ENCODE results near the gene ANO1. TPM values are rescaled to one million over a fixed set of nuclear protein-coding genes. Genes with fewer than 3 reads are reported as not detected.
A peak's percentile ranks its signal among the peaks of the same experiment; 100 is the strongest.

ANO1 gene
- total RNA-seq, 1 donor from 2014 or later: 9.0 TPM

GRCh38 chr11:70220136-70220535 is 142.0 kb downstream of the ANO1 start:
- Histone ChIP-seq H3K9me3 (no peaks in the 10 kb centered on the region), H3K27me3 (ENCODE audit: low read depth) (no peaks in the 10 kb centered on the region), H3K36me3 (no peaks in the 10 kb centered on the region), H3K4me1 (no peaks in the 10 kb centered on the region), H3K4me3 (no peak overlapping the region), H3K27ac (no peak overlapping the region)
- no peak for TF ChIP-seq CTCF (IDR thresholded peaks at IDR 0.05)
- intact Hi-C loops (cut with DNase I): no loop called here
- peak; percentile 20 for DNase-seq
- no peak for ATAC-seq

- no peak for DNase-seq
- TF ChIP-seq CTCF (IDR thresholded peaks at IDR 0.05): no peak
- intact Hi-C loops (cut with DNase I): no loop called here
- Histone ChIP-seq H3K9me3 (no peaks in the 10 kb centered on the region), H3K27me3 (ENCODE audit: low read depth) (no peaks in the 10 kb centered on the region), H3K36me3 (no peaks in the 10 kb centered on the region), H3K4me3 (no peak overlapping the region), H3K4me1 (no peaks in the 10 kb centered on the region), H3K27ac (no peak overlapping the region)
- no peak for ATAC-seq
Observed at GRCh38 chr11:70220920-70221319, 142.8 kb downstream of the ANO1 start.

- no peak overlapping the region for H3K27ac ChIP-seq
- DNase-seq: no peak
- peak in 1 of 2 donors; percentile 58 for ATAC-seq
- no peaks in the 10 kb centered on the region for H3K36me3 ChIP-seq
- H3K4me3 ChIP-seq: no peak overlapping the region
- H3K4me1 ChIP-seq: no peaks in the 10 kb centered on the region
- H3K27me3 ChIP-seq (ENCODE audit: low read depth): no peaks in the 10 kb centered on the region
- intact Hi-C loops (cut with DNase I): no loop called here
- no peaks in the 10 kb centered on the region for H3K9me3 ChIP-seq
- TF ChIP-seq CTCF (IDR thresholded peaks at IDR 0.05): no peak
Observed at GRCh38 chr11:70225681-70226177, 147.6 kb downstream of the ANO1 start.

GRCh38 chr11:70226183-70226582 is 148.1 kb downstream of the ANO1 start:
- peak; percentile 11 for DNase-seq
- Histone ChIP-seq H3K27me3 (ENCODE audit: low read depth) (no peaks in the 10 kb centered on the region), H3K36me3 (no peaks in the 10 kb centered on the region), H3K4me3 (no peak overlapping the region), H3K4me1 (no peaks in the 10 kb centered on the region), H3K9me3 (no peaks in the 10 kb centered on the region), H3K27ac (no peak overlapping the region)
- no peak for ATAC-seq
- no peak for TF ChIP-seq CTCF (IDR thresholded peaks at IDR 0.05)
- intact Hi-C loops (cut with DNase I): no loop called here

- DNase-seq: peak; percentile 44
- H3K27me3 ChIP-seq (ENCODE audit: low read depth): no peaks in the 10 kb centered on the region
- H3K4me3 ChIP-seq: no peak overlapping the region
- no peaks in the 10 kb centered on the region for H3K36me3 ChIP-seq
- no peaks in the 10 kb centered on the region for H3K4me1 ChIP-seq
- no peak for ATAC-seq
- no peak overlapping the region for H3K27ac ChIP-seq
- TF ChIP-seq CTCF (IDR thresholded peaks at IDR 0.05): peak; percentile 22
- intact Hi-C loops (cut with DNase I): no loop called here
- no peaks in the 10 kb centered on the region for H3K9me3 ChIP-seq
Observed at GRCh38 chr11:70226967-70227366, 148.8 kb downstream of the ANO1 start.

- H3K27ac ChIP-seq: no peak overlapping the region
- DNase-seq (no peak), ATAC-seq (no peak)
- H3K27me3 ChIP-seq (ENCODE audit: low read depth): no peaks in the 10 kb centered on the region
- H3K36me3 ChIP-seq: no peaks in the 10 kb centered on the region
- no peak for TF ChIP-seq CTCF (IDR thresholded peaks at IDR 0.05)
- no peaks in the 10 kb centered on the region for H3K4me1 ChIP-seq
- intact Hi-C loops (cut with DNase I): no loop called here
- H3K4me3 ChIP-seq: no peak overlapping the region
- no peaks in the 10 kb centered on the region for H3K9me3 ChIP-seq
Observed at GRCh38 chr11:70229737-70230136, 151.6 kb downstream of the ANO1 start.

Measured in lower lobe of right lung (tissue), 2 donors.